GM20000 (cell line): ENCODE results near the gene KLHL29.

Experiments
- DNase-seq: peaks from one replicate; pipeline ENCODE4 v3.0.0; 2012; ENCODE audit warnings: low spot score
- CTCF ChIP-seq: IDR thresholded peaks from 2 replicates; pipeline ENCODE4 v1.5.1; 2012; ENCODE audit warnings: mild to moderate bottlenecking, control low read depth; ENCODE audit errors: extremely low read depth, missing control alignments

KLHL29 gene

GRCh38 chr2:23528171-23528570, 143.2 kb downstream of the KLHL29 start:
- no peak for DNase-seq
- no peak for TF ChIP-seq CTCF

- no peak for DNase-seq
- no peak for TF ChIP-seq CTCF
These were observed 143.7 kb downstream of the KLHL29 start for GRCh38 chr2:23528690-23529089.

DNA sequence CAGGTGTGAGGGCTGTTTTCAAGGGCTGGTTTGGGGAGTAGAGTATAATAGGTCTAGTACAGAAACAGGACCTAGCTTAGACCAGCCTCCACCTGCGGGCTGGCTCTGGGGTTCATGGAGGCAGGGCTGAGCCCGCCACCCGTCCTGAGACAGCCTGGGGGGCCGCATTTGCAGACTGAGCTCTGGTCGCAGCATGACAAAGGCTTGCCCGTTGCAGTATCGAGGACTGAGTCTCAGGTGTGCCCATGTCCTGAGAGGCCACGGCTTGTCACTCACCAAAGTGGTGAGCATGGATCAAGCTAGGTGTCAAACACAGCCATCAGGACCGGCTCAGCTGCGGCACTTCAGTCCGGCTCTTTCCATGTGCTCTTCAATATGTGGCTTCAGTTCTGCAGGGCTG, 144.7 kb downstream of the KLHL29 start:
- TF ChIP-seq CTCF, result no peak
- no peak for DNase-seq

DNA sequence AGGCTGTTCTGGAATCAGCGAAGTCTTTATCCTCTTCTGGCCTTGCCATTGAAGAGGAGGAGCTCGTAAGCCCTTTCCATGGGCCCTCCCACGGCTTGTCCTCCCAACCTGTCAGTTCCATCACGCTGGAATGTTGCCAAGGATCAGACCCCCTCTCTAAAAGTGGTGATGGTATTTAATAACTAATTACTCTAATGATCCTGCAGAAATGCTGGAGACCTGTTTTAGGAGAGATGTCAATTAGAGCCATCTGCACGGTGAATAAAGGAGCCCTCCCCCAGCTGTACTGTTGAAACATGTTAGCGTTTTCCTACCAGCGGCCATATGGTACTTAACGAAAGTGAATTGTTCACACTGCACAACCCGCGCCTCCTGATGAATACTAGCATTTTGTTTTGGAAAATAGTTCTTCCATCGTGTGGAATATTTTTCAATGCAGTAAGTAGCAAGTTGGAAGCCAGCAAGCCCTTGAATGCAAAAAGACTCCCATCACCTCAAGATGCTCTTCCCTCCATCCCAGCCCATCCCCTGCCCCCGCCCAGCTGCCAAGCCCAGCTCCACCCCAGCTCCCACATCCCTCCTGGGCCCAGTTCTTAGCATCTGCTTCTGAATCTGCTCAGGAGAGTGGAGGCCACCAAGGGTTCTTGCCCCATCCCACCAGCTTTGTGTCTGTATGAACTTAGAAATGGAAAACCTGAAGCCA, 145.4 kb downstream of the KLHL29 start:
- TF ChIP-seq CTCF, result no peak
- no peak for DNase-seq

DNA sequence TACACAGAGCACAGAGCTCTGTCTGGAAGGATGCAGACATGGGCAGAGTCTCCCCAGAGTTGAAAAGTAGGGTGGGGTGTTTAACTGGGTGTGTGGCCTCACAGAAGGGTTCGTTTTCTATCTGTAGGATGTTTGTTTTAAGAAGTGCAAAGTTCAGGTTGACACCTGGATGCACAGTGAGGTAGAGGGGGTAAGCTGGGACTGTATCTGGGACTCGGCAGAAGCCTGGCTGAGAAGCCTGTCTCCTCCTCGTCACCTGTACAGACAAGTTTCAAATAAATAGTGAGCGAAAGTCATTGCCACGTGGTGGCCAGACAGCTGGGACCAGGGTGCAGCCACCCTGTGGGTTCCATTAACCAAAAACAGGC, 145.9 kb downstream of the KLHL29 start:
- no peak for DNase-seq
- TF ChIP-seq CTCF, result no peak

GRCh38 chr2:23531280-23531679, 146.3 kb downstream of the KLHL29 start:
- DNase-seq, result no peak
- no peak for TF ChIP-seq CTCF

DNA sequence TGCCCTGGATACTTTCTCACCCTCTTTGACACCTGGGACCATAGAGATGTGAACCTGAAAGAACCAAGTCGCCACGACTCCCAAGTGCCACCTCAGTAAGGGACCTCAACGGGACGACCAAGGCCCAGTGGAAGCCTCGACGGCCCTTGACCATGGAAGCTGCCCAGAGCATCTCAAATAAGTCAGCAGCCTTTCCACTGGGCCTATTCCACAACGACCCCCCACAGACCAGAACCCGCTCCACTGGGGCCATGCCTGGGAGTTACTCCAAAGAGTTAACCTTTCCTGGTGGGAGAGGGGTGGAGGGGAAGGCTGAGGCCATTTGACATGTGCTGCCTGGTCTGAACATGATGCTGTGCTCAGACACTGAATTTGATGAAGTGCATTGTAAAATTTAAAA, 146.9 kb downstream of the KLHL29 start:
- TF ChIP-seq CTCF, result no peak
- DNase-seq, result no peak
